ENCODE measurements around the gene CKAP5. TPM values are rescaled to one million over a fixed set of nuclear protein-coding genes. Genes with fewer than 3 reads are reported as not detected.

Gene CKAP5
- total RNA-seq, 3 donors from 2014 or later: 50.3 to 74.5 (median 67.8) TPM

- ATAC-seq: no peak
- intact Hi-C loops (cut with DNase I, micrococcal nuclease): no loop called here
- Histone ChIP-seq H3K4me3 (no peak overlapping the region), H3K9me3 (peaks cover 3% of the 10 kb centered on the region), H3K36me3 (ENCODE audit: low read depth) (no peaks in the 10 kb centered on the region), H3K4me1 (ENCODE audit: low read depth) (no peaks in the 10 kb centered on the region)
- DNase-seq: no peak
- TF ChIP-seq, protein P1, sequence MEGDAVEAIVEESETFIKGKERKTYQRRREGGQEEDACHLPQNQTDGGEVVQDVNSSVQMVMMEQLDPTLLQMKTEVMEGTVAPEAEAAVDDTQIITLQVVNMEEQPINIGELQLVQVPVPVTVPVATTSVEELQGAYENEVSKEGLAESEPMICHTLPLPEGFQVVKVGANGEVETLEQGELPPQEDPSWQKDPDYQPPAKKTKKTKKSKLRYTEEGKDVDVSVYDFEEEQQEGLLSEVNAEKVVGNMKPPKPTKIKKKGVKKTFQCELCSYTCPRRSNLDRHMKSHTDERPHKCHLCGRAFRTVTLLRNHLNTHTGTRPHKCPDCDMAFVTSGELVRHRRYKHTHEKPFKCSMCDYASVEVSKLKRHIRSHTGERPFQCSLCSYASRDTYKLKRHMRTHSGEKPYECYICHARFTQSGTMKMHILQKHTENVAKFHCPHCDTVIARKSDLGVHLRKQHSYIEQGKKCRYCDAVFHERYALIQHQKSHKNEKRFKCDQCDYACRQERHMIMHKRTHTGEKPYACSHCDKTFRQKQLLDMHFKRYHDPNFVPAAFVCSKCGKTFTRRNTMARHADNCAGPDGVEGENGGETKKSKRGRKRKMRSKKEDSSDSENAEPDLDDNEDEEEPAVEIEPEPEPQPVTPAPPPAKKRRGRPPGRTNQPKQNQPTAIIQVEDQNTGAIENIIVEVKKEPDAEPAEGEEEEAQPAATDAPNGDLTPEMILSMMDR (IDR thresholded peaks at IDR 0.05): no peak
Measured at GRCh38 chr11:46855863-46856262, 9.8 kb upstream of the CKAP5 start.

DNA sequence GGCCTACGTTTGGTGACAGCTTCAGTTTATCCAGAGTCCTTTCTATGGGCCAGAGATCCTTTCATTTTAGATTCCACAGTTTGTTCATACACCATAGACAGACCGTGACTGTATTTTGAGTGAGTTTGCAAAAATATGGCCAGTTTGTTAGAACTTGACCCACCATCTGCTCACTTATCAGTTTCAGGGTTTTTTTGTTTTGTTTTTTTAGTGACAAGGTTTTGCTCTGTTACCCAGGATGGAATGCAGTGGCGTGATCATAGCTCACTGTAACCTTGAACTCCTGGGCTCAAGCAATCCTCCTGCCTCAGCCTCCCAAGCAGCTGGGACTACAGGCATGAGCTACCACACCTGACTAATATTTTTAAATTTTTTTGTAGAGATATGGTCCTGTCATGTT is 9.1 kb upstream of the CKAP5 start:
- Histone ChIP-seq H3K36me3 (ENCODE audit: low read depth) (no peaks in the 10 kb centered on the region), H3K9me3 (peaks cover 5% of the 10 kb centered on the region), H3K4me3 (no peak overlapping the region), H3K4me1 (ENCODE audit: low read depth) (no peaks in the 10 kb centered on the region)
- ATAC-seq: no peak
- DNase-seq: no peak
- intact Hi-C loops (cut with DNase I, micrococcal nuclease): no loop called here
- TF ChIP-seq, protein P1 (IDR thresholded peaks at IDR 0.05): no peak

GRCh38 chr11:46850829-46851380 is 4.8 kb upstream of the CKAP5 start:
- Histone ChIP-seq H3K36me3 (ENCODE audit: low read depth) (no peaks in the 10 kb centered on the region), H3K9me3 (peaks cover 5% of the 10 kb centered on the region), H3K4me1 (ENCODE audit: low read depth) (no peaks in the 10 kb centered on the region), H3K4me3 (no peak overlapping the region)
- DNase-seq (no peak), ATAC-seq (no peak)
- TF ChIP-seq, protein P1 (IDR thresholded peaks at IDR 0.05): no peak
- intact Hi-C loops (cut with DNase I, micrococcal nuclease): no loop called here

DNA sequence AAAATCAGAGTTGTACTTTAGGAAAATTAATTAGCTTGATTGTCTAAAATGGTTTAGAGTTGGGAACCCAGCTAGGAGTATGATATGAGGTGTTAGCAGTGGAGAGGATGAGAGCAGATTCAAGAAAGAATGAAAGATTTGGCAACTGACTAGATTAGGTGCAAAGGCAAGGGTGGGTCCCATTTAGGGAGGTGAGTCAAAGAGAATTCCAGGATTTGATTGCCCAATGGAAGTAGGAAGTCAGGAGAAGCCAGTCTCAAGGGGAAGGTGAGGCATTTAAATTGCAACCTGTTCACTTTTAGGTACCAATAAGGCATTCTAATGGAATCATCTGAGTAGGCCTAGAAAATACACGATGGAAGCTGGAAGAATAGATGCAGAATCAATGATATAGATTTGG is 3.6 kb upstream of the CKAP5 start:
- Histone ChIP-seq H3K36me3 (ENCODE audit: low read depth) (no peaks in the 10 kb centered on the region), H3K4me3 (no peak overlapping the region), H3K4me1 (ENCODE audit: low read depth) (peaks cover 5% of the 10 kb centered on the region), H3K9me3 (peaks cover 5% of the 10 kb centered on the region)
- ATAC-seq: no peak
- TF ChIP-seq, protein P1 (IDR thresholded peaks at IDR 0.05): no peak
- DNase-seq: no peak
- intact Hi-C loops (cut with DNase I, micrococcal nuclease): no loop called here

DNA sequence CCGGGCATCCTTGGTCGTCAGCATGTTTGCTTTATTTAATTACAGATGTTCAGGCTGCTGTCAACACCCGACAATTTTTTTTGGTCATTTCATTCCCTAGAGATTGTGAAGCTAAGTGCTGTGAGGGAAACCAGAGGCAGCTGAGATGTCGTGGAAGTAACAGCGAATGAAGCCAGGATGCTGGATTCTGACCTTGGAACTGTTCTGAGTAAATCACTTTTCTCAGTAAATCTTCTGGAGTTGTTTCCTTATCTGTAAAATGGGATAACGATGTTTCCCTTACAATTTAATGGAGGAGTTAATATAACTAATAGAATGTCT is 390 bp upstream of the CKAP5 start:
- H3K4me1 ChIP-seq (ENCODE audit: low read depth): peaks cover 6% of the 10 kb centered on the region
- H3K4me3 ChIP-seq: no peak overlapping the region
- intact Hi-C loops (cut with DNase I, micrococcal nuclease): no loop called here
- TF ChIP-seq, protein P1 (IDR thresholded peaks at IDR 0.05): no peak
- no peak for DNase-seq
- peaks cover 5% of the 10 kb centered on the region for H3K9me3 ChIP-seq
- no peak for ATAC-seq
- H3K36me3 ChIP-seq (ENCODE audit: low read depth): no peaks in the 10 kb centered on the region

DNA sequence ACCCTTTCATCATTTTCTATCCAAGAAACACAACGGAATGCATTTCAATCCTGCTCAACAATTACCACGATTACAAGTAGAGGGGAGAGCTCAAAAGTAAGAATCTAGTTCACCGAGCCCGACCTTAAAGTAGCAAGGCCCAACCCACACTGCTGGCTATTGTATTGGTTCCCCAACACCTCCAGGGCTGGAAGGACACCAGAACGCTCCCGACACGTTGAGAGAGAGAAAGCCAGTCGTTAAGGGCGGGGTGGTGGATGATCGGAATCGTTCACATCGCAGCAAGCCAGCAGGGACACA is 690 bp downstream of the CKAP5 start:
- Histone ChIP-seq H3K9me3 (no peaks in the 10 kb centered on the region), H3K36me3 (ENCODE audit: low read depth) (no peaks in the 10 kb centered on the region), H3K4me3 (peak overlapping the region; percentile 90), H3K4me1 (ENCODE audit: low read depth) (peaks cover 6% of the 10 kb centered on the region)
- ATAC-seq (no peak), DNase-seq (no peak)
- TF ChIP-seq, protein P1 (IDR thresholded peaks at IDR 0.05): no peak
- intact Hi-C loops (cut with DNase I, micrococcal nuclease): no loop called here

Data from mucosa of descending colon (tissue), 3 donors.